ENCODE results near the gene C20orf141.
A peak's percentile ranks its signal among the peaks of the same experiment; 100 is the strongest.
"Not testable (repeated sequence)": the region's sequence is repeated elsewhere in the genome, so short reads cannot be mapped to it uniquely, and the experiment has no call there.

The C20orf141 gene, protein sequence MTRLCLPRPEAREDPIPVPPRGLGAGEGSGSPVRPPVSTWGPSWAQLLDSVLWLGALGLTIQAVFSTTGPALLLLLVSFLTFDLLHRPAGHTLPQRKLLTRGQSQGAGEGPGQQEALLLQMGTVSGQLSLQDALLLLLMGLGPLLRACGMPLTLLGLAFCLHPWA

DNA sequence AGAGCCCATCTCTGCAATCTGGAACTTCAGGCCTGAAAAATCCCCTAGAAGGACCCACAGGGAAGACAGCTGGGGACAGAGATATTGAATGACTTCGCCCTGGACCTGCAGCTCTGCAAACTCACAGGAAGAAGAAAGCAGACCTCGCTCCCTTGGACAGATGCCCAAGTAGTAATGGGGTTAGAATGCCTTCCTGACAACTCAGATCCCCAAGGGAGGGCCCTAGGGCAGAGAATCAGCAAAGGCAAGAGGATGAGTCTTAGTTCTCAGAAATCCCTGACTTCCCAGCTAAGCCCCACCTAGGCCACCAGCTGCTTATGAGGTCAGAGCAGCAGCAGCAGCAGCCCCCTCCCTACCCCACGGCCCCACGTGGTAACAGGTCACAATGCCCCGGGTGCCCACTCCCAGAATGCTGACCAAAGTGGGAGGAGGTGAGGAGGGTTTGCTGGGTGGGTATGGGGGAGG is at the start of gene C20orf141:
Gene C20orf141, plus strand, starts transcription at position 401 of the 465 bp plus-strand sequence. CDS start 198 bp downstream, outside the sequence.
- no peak for DNase-seq

DNA sequence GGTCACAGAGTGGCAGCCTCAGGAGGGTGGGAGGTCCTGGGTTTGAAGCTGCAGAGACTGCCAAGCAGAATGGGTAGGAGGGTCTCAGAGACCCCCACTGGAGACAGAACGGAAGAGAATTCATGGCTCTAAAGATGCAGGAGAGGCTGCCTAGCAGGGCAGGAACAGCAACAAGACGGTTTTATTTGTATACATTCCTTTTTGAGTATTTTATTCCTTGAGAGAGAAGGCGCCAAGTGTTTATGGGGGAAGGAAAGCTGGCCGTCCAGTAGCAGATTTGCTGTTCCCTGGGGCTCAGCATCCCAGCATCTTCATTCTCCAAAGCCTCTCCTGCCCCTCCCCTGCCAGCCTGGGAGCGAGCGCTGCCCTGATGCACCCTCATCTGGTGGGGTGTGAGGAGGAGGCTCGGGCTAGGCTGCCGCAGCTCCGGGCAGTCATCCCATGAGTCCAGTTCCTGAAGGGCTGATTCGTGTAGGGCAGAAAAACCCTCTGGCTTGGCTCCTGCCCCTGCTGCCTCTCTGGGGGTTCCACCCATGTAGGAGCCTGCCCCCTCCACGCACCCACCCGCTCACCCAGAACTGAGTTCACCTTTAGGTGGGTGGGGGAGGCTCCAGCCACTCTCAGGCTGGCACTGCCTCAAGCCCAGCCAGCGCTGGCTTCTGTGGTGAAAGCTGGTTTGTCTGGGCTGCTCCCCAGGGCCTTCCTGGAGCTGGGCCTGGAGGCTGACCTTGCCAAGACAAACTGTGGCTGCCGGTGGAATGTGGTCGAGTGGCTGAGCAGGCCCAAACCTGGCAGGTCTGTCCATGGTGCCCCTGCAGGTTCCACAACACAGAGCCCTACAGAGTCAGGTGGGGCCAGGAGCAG is 46.8 kb upstream of the C20orf141 start:
- DNase-seq = peak in 2 of 14 donors; percentile 7 to 9

DNA sequence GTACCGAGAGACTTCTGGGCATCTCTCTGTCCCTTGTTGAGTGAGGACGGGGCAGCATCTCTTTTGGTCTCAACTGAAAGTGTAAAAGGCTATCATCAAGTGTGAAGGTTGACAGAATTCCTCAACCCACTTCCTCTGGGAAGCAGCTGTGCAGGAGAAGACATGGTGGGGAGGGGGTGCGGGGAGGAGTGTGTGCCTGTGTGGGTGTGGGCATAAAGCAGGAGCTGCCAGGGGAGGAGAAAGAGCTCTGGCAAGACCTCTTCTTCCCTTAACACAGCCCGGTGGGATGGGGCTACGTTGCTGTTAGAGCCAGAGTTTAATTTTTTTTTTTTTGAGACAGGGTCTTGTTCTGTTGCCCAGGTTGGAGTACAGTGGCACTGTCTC is 46.2 kb upstream of the C20orf141 start:
- DNase-seq = no peak

DNA sequence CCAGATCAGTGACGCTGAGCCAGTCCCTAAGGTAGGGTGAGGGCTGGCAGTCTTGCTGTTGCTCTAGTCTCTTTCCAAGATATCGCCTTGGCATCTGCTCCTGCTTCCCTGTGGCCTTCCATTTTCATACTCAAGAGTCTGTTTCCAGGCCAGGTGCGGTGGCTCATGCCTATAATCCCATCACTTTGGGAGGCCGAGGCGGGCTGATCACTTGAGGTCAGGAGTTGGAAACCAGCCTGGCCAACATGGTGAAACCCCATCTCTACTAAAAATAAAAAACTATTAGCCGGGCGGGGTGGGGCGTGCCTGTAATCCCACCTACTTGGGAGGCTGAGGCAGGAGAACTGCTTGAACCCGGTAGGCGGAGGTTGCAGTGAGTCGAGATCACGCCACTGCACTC is 44.7 kb upstream of the C20orf141 start:
- not testable (repeated sequence) for DNase-seq

DNA sequence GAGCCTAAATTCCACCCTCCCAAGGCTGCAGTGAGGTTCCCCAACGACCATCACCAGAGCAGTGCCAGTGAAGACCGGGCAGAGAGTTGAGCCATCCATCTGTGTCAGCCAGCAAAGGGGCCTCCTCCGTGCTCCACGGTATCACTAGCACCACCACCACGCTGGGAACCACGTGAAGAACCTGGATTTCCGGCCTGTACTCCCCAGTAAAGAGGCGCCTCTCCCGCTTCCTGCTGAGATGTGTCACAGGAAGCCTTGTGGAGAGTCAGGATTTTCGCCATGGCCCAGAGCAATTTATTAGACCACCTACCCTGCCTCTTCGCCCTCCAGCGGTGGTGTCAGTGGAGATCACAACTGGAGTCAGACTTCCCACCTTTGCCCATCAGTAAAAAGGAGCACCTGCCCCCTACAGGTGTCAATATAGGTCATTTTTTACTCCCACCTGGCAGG is 43.1 kb upstream of the C20orf141 start:
- DNase-seq = no peak

DNA sequence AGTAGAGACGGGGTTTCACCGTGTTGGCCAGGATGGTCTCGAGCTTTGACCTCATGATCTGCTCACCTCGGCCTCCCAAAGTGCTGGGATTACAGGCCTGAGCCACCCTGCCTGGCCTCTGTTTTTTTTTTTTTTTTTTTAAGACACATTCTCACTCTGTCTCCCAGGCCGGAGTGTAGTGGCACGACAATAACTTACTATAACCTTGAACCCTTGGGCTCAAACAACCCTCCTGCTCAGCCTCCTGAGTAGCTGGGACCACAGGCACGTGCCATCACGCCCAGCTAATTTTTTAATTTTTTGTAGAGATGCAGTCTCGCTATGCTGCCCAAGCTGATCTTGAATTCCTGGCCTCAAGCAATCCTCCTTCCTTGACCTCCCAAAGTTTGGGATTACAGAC is 41.0 kb upstream of the C20orf141 start:
- DNase-seq = no peak

DNA sequence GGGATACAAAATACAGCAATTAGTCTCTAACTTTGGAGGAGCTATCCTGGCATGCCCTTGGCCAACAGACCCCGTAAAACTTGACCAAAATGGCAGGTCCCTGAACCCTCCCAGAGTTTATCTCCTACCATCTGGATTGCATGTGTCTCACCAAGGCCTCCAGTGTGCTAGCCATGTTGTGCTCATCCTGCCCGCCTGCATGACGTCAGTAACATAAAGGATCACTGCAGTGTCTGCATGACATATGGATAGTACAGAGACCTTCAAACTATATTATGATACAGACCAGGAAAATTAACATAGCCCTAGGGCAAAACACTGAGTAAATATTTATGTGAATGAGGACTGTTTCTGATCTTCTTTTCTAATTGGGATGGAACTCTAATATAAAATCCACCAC is 39.6 kb upstream of the C20orf141 start:
- no peak for DNase-seq

DNA sequence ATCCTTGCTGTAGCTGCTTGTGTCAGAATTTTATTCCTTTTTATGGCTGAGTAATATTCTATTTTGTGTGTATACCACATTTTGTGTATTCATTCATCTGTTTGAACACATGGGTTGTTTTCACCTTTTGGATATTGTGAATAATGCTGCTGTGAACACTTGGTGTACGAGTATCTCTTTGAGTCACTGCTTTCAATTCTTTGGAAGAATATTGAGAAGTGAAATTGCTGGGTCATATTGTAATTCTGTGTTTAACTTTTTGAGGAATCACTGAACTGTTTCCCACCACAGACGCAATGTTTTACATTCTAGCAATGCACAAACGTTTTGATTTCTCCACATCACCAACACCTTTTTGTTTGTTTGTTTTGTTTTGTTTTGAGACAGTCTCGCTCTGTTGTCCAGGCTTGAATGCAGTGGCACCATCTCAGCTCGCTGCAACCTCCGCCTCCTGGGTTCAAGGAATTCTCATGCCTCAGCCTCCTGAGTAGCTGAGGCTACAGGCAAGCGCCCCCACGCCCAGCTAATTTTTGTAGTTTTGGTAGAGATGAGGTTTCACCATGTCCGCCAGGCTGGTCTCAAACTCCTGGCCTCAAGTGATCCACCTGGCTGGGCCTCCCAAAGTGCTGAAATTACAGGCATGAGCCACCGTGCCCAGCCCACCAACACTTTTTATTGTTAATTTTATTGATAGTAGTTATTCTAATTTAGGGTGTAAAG is 36.0 kb upstream of the C20orf141 start:
- DNase-seq = no peak

DNA sequence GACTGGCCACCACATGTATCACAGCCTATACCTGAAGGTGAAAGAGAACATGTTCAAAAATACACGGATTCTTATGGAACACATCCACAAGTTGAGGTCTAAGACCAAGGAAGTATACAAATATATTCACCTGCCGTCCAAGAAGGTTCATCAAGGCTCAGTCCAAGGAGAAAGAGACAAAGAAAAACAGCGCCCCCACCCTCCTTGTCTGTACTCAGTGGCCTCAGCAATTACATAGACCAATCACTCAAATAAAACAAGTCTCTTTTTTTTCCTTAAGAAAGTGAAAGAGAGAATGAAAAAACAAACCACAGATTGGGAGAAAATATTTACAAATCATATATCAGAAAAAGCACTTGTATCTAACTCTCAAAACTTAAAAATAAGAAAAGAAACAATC is 33.8 kb upstream of the C20orf141 start:
- no peak for DNase-seq

DNA sequence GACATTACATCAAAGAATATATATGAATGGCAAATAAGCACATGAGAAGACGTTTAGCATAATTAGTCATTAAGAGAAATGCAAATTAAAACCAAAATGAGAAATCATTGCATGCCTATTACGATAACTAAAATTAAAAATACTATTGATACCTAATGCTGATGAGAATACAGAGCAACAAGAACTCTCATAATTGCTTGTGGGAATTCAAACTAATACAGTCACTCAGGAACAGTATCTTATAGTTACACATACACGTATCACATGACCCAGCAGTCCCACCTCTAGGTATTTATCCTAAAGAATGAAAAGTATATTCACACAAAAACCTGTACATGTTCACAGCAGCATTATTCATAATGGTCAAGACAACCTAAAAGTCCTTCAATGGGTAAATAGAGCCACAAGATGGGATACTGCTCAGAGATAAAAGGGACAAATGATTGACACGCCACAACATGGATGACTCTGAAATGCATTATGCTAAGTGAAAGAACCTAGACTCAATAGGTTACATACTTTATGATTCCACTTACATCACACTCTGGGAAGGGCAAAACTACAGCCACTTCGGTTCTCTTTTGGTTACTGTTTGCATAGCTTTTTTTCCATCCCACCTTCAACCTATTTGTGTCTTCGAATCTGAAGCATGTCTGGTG is 30.8 kb upstream of the C20orf141 start:
- DNase-seq = no peak

DNA sequence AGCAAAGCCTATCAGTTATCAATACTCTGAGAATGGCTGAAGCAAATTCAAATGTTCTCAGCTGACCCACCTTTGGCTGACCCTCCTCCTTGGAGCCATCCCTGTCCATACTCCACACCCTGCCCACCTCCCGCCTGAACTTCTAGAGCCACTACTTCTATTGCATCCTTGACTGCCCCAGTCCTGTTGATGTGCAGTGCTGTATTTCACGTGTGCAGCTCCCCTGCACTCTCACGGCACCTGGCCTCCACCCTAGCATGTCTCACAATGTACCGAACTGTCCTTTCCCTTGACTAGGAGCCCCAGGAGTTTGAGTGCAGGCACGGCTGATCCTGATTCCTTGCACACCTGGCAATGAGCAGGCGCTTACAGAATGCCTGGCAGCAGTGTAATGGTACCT is 21.3 kb upstream of the C20orf141 start:
- DNase-seq = no peak

DNA sequence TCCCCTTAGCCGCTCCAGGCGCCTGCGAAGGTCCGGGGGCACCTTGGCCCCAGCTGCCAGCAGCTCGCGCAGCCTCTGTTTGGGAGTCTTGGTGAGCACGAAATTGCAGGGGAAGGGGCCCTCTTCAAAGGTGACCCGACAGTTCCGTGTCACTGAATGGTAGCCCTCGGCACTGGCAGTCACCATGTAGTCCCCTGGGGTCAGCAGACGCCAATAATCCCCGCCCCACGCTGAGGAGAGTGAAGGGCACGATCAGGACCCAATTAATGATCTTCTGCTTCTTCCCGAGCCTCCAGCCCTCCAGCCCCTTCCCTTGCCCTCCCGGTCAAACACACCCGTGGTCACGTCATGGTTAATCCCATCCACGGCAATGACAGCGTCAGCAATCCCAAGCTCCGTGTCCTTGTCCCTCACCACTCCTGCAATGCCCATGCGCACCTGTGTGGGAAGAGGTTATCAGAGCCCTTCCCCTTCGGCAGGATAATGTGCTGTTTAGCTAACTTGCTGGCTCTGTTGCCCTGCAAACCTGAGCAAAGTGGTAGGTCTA is 20.5 kb upstream of the C20orf141 start:
- DNase-seq = no peak

DNA sequence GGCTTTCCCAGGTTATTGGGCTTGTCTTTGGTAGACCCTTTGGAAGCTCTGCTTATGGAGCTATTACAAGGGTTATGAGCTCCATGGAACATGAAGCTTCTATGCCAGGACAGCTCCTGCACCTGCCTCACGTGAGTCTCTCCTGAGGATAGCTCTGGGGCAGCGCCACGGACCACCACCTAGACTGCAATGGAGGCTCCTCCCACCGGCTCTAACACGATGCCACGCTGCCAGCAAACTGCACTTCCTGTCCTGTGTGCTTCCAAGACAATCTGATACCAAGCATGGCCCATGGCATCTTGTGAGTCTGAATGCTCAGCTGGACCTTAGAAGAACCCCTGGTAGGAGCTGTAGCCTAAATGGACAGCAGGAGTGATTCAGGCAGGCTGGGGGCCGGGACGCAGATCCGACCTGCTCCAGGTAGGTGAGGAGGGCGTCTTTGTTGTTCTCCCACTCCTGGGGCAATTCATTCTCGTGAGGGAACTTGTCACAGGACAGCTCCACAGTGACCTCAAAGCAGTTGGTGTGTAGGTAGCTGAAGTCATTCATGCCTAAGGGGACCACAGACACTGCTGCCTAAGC is 19.8 kb upstream of the C20orf141 start:
- DNase-seq = no peak

DNA sequence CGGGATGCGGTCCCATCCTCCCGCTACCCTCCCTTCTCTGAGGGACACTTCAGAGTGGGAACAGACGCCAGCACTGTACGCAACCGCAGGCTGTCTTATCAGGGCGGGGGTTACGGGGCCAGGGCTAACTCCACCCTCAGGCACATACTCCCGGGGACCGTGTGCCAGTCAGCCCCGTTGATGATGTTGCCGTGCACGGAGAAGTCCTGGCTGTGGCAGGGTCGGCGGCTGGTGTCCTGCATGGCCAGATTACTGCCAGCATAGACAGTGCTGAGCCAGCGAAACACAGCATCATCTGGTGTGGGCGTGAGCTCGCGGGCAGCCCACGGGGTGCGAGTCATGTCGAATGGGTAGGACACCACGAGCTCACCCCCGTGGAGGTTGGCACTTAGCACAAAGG is 19.3 kb upstream of the C20orf141 start:
- DNase-seq = no peak

DNA sequence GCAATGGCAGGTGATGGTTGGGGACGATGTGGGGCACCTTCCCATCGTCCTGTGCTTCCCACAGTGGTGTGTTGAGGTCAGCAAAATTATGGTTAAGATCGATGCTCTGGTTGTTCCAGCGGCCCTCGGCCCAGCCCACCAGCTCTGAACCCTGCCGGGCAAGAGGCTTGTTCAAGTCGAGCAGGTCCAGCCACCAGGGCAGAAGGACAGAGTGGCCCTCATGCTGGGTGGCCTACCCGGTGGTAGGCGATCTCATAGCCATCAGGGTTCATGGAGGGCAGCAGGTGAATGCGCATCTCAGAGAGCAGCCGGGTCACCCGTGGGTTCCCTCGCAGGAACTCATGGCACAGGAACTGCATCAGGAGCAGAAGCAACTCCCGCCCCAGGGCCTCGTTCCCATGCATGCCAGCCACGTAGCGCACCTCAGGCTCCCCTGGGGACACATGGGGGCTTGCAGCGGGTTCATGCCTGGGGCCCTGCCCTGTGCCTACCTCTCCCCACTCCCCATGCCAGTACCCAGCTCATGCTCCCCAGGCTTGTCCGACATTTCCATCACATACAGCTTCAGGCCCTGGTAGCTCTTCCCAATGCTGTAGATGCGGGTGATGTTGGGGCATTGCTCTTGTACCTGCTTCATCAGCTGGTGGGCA is 18.7 kb upstream of the C20orf141 start:
- DNase-seq = no peak

DNA sequence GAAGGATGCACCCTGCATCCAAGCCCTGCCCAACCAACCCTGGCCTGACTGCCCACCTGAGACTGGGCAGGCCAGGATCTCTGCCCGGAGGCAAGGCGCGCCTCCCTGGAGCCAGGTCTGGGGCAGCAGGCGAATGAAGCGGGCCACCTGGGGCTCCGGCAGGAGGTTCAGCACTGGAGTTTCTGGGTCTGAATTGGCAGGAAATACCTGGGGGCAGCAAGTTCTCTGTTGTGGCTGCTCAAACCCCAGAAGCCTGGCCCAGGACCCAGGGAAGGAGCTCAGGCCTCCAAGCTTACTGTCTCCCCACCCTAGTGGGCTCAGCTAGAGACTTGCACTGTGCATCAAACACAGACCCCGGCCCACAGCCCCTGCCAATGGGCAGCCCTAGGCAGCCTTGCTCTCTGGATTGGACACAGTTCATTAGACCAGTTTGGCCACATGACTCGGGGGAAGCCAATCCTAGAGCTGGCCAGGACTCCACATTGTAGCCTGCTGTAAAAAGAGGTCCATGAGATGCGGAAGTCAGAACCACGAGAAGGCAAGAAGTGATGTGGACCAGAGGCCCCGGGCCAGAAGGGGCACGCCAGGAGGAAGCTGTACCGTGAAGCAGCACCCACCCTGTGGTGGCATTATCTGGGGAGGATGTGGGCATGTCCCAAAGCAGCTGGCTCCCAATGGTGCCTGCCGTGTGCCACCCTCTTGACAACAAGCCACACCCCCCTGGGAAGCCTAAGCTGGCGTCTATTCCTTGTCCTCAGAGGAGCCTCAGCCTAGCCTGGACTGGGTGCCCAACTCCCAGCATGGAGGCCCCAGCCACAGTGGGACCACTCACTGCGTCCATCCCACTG is 17.4 kb upstream of the C20orf141 start:
- DNase-seq = no peak

DNA sequence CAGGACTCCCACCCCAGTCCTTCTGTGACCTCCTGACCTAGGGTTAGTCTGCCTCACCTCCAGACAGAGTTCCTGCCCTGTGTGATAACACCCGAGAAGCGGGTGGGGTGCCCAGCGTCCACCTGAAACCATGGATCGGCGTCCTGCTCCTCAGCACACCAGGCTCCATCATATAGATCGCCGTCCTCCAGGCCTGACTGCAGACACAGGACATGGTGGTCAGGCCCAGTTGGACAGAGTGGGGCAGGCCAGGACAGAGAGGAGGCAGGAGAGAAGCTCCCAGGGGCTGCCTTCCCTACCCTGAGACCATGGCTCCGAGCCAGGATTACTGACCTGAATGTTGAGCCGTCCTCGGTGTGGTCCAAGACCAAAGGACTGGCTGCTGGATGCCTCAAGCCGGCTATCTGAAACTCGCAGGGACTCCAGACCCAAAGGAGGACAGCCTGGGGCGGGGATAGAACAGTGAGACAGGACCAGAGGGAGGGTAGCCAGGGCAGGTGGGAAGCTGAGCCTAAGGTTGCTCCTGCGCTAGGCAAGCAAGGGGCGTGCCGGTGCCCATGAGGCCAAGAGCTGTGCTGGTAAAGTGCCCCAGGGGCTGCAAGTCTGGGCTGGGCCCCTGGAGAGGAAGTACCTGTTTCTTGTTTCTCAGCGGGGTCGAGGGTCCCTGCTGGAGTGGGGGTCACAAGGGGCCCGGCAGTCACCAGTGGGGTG is 16.5 kb upstream of the C20orf141 start:
- DNase-seq = no peak

DNA sequence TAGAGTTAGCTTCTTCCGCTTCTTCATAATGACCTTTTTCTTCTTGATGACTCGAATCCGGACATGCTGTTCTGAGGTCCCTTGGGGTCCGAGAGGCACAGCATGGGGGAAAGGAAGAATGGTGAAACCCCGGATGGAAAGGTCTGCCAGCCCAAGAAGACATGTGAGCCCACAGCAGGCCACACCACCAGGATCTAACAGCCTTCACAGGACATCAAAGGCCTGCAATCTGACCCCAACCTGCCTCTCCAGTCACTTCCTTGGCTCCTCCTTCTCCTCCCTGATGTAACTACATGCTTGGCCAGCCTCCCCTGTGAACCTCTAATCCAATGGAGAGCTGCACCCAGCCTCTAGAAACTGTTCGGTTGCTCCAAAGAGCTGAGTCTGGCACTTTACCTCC is 16.0 kb upstream of the C20orf141 start:
- DNase-seq = no peak

DNA sequence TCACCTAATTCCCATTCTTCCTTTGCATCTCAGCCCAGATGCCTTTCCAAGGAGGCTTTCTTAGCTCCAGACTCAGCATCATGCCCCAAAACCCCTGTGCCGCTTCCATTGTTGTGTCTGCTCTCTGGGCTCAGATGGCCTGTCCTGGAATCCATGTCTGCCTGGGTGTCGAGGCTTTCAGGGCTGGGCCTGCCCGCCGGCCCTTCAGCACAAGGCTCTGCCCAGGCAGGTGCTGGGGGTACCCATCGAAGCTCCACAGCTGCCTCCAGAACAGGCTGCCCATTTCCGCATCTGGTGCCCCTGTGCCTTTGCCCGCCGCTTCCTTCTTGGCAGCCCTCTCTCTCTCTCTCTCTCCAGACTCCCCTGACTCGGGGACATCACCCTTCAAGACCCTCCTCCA is 15.5 kb upstream of the C20orf141 start:
- no peak for DNase-seq

Measured in C1 segment of cervical spinal cord (tissue), 14 donors.